Pancreas (tissue), 10 donors: Measurements from ENCODE around the gene ASTN1. TPM values are rescaled to one million over a fixed set of nuclear protein-coding genes. Genes with fewer than 3 reads are reported as not detected.

ENCODE experiments used
- ATAC-seq, 4 donors: fragments of 200-7000 bp; cut with Tn5 transposase; one replicate each; pipeline versions ENCODE4 v1.8.0 to v1.9.1; 2020; ENCODE audit warnings: mild to moderate bottlenecking in 4 of 4, moderate library complexity in 4 of 4
- DNase-seq, 6 donors: peaks; one replicate each; pipeline ENCODE4 v3.0.0-alpha.2; 2020
- FAIRE-seq: peaks from 2 replicates; lab custom pipeline; 2012; peaks lifted over from hg19 to GRCh38; lab: Jason Lieb, UNC
- H3K27ac ChIP-seq, 4 donors: fragments of 200-600 bp; sonication (generic); 1 replicate in 3 of 4; 2 replicates in 1 of 4; pipeline versions ENCODE4 v1.5.0 to v1.8.0; 2020
- H3K27me3 ChIP-seq, 4 donors: fragments of 200-600 bp; one replicate each; pipeline ENCODE4 v1.8.0; 2021
- H3K36me3 ChIP-seq, 3 donors: fragments of 200-600 bp; sonication (generic) in 1 of 3; one replicate each; pipeline versions ENCODE4 v1.5.0 to v1.8.0; 2020 to 2021
- H3K4me1 ChIP-seq, 3 donors: fragments of 200-600 bp; one replicate each; pipeline ENCODE4 v1.8.0; 2021
- H3K4me3 ChIP-seq, 4 donors: fragments of 200-600 bp; sonication (generic) in 2 of 4; one replicate each; pipeline versions ENCODE4 v1.5.0 to v1.8.0; 2020 to 2021
- H3K9me3 ChIP-seq, 4 donors: fragments of 200-600 bp; one replicate each; pipeline ENCODE4 v1.8.0; 2021
- WGBS, 2 donors: extraction: QIAGEN DNeasy Blood & Tissue Kit; methylation state at CpG; one replicate each; pipeline ENCODE4 v1.1.7; 2013; 5-methylcytosine and 5-hydroxymethylcytosine counted together
- intact Hi-C, 3 donors: fragments of 100-400 bp; cut with DNase I; formaldehyde crosslinking; loops; one replicate each; pipeline versions ENCODE4 v1.11.1 to v1.14.2; 2022
- polyA plus RNA-seq, 2 donors: library from polyadenylated mRNA; stranded (reverse); fragments of 200-250 nt; gene quantifications; one replicate each; pipeline ENCODE4 v1.2.3, GENCODE V29; 2013
- total RNA-seq, 6 donors: library from RNA; stranded (reverse); fragmentation: NEBNext Ultra II Directional in 4 of 6; extraction: Animal tissue kit (Norgen Biotek cat#: 25700) in 4 of 6; gene quantifications; one replicate each; pipeline versions ENCODE4 v1.2.1 to v1.2.4, GENCODE V29; 2021 to 2023
- TF ChIP-seq, protein P1 (sequence below), 4 donors: fragments of 200-600 bp; sonication (generic) in 3 of 4; IDR thresholded peaks; one replicate each; pipeline versions ENCODE4 v1.5.0 to v1.8.0; 2021; ENCODE audit warnings: antibody characterized with exemption in 4 of 4
- donor health status: healthy with polysubstance abuse.
- donor health status: DM: no; HTN: no; CAD: no; lungs with moderate emphysema.
- donor health status: DM: no; HTN: no; CAD: no.
- donor health status: control.
- donor health status: control.
- donor health status: Bipolar disorder and iron deficiency.
- donor health status: DM: yes; HTN: yes; CAD: no.
- donor health status: DM: no; HTN: no; CAD: no.
- donor health status: DM: no; HTN: no; CAD: no.
- donor health status: DM: yes; HTN: yes; CAD: no.

ASTN1 gene
- total and polyA plus RNA-seq, 8 donors, result 0.11 to 0.77 (median 0.32) TPM

DNA sequence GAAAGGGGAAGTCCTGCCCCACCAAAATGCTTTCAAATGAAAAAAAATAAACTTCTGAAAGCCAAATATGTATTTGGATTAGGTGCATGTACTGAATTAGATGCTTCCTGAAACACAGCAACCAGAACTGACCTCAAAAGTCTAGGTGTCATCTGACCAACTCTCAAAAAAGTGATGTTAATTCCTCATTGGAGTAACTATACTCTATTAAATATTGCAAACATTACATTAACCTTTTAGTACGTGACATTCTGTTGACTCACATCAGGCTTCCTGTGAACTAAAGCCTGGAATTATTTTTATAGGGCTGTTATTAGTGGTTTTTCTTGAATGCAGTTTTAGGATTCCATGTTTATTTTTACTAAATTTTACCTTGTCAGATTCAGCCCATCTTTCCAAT lies 73.5 kb downstream of the ASTN1 start:
- no peak overlapping the region for H3K4me3 ChIP-seq

DNA sequence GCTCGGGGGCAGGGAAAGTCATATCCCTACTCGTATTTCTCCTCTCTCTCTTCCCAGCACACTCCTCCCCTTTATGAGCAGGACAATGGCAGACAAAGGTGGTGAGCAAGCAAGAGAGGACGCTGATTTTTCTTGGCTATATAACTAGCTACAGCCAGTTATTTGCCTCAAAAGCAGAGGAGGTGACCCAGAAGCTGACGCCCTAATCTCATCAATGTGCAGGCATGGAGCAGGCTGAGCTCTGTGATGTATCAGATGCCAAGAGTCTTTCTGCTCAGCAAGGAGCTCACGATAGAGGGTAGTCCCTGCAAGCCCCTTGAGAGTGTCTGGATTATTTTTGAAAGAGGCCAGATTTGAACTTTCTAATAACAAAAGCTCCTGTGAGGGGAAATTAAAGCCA lies 75.5 kb downstream of the ASTN1 start:
- intact Hi-C loops, result no loop called here
- WGBS, 2 donors, result 42 to 50% methylated on average over 5 of the region's 5 CpGs
- Histone ChIP-seq H3K27ac (no peak overlapping the region), H3K4me3 (no peak overlapping the region), H3K4me1 (no peaks in the 10 kb centered on the region), H3K9me3 (no peaks in the 10 kb centered on the region), H3K36me3 (no peaks in the 10 kb centered on the region), H3K27me3 (no peaks in the 10 kb centered on the region)
- TF ChIP-seq, protein P1, sequence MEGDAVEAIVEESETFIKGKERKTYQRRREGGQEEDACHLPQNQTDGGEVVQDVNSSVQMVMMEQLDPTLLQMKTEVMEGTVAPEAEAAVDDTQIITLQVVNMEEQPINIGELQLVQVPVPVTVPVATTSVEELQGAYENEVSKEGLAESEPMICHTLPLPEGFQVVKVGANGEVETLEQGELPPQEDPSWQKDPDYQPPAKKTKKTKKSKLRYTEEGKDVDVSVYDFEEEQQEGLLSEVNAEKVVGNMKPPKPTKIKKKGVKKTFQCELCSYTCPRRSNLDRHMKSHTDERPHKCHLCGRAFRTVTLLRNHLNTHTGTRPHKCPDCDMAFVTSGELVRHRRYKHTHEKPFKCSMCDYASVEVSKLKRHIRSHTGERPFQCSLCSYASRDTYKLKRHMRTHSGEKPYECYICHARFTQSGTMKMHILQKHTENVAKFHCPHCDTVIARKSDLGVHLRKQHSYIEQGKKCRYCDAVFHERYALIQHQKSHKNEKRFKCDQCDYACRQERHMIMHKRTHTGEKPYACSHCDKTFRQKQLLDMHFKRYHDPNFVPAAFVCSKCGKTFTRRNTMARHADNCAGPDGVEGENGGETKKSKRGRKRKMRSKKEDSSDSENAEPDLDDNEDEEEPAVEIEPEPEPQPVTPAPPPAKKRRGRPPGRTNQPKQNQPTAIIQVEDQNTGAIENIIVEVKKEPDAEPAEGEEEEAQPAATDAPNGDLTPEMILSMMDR (IDR thresholded peaks at IDR 0.05), result no peak
- FAIRE-seq (no peak), ATAC-seq (no peak), DNase-seq (no peak)

More for the DNA sequence above, 73.5 kb downstream of the ASTN1 start:
- H3K4me1 ChIP-seq, result no peaks in the 10 kb centered on the region
- FAIRE-seq (no peak), ATAC-seq (no peak), DNase-seq (no peak)
- TF ChIP-seq, protein P1 (IDR thresholded peaks at IDR 0.05), result no peak
- no peaks in the 10 kb centered on the region for H3K9me3 ChIP-seq
- H3K27me3 ChIP-seq, result no peaks in the 10 kb centered on the region
- H3K36me3 ChIP-seq, result no peaks in the 10 kb centered on the region
- WGBS, 2 donors, result 50 to 53% methylated on average over 1 of the region's 1 CpG
- no peak overlapping the region for H3K27ac ChIP-seq
- intact Hi-C loops, result no loop called here

DNA sequence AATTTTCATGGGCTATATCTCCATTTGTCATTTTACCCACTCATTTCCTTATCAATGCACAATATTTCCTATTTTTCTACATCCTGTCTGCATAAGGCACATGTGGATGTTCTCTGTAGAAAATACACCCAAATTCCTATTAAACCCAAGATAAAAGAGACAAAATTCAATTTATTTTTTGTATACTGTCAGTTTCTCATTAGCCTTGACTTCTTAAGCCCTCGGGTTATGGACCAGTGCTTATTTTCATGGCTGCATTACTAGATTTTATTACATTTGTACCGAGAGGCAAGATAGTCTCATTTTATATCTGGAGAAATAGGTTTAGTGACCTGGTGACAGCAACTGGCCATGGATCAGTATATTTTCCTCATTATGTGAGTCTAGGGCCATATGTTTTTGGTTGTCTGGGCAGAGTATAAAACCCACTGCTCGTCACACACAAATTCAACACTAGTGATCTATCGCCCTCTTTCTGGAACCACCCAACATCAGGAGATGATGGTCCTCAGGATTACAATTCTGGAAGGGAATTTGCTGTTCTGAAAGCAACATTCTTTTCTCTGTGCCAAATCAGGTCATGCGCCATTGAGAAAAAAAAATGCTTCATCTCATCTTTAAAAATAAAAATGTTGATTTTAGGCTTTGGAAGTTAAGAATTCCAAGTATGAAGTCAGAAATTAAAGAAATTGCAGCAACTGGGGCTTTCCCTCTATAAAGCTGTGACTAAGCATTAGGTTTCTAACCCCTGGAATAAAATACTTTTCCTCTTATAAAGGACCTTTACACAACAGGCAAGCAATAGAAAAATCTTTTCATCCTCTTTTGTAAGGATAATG lies 81.4 kb downstream of the ASTN1 start:
- H3K36me3 ChIP-seq, result no peaks in the 10 kb centered on the region
- no peak for DNase-seq
- no peaks in the 10 kb centered on the region for H3K4me1 ChIP-seq
- H3K4me3 ChIP-seq, result no peak overlapping the region
- TF ChIP-seq, protein P1 (IDR thresholded peaks at IDR 0.05), result no peak
- H3K27me3 ChIP-seq, result no peaks in the 10 kb centered on the region
- no peak for FAIRE-seq
- WGBS, 2 donors, result 66 to 79% methylated on average over 5 of the region's 5 CpGs
- intact Hi-C loops, result no loop called here
- H3K27ac ChIP-seq, result no peak overlapping the region
- no peak for ATAC-seq
- H3K9me3 ChIP-seq, result no peaks in the 10 kb centered on the region

DNA sequence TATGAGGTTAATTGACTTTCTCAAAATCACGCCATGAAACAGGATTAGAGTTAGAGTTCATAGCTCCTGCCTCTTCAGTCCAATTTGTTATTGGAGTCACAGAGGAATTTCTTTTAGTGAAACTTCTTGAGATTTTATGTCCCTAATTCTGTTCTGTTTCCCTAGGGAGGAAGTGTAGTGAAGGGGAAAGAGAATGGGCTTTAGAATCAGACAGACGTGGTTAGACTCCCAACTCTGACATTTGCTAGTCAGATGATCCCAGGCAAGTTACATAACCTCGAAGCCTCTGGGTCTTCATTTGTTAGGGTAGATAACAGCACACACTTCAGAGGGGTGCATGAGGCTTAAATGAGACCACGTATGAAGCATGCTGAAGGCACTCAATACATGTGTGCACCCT lies 83.9 kb downstream of the ASTN1 start:
- DNase-seq, result no peak
- intact Hi-C loops, result no loop called here
- Histone ChIP-seq H3K9me3 (no peaks in the 10 kb centered on the region), H3K4me1 (no peaks in the 10 kb centered on the region), H3K27me3 (no peaks in the 10 kb centered on the region), H3K27ac (no peak overlapping the region), H3K4me3 (no peak overlapping the region), H3K36me3 (no peaks in the 10 kb centered on the region)
- 59 to 66% methylated on average over 4 of the region's 4 CpGs for WGBS, 2 donors
- TF ChIP-seq, protein P1 (IDR thresholded peaks at IDR 0.05), result no peak
- no peak for ATAC-seq
- no peak for FAIRE-seq
